SU-DHL-6 (cell line): ENCODE data around the gene STT3B.

Experiments used
- CTCF ChIP-seq: fragments of 200-600 bp; sonication (generic); IDR thresholded peaks from one replicate; pipeline ENCODE4 v1.5.1; 2017; ENCODE audit warnings: antibody characterized with exemption, mild to moderate bottlenecking, low read length, moderate library complexity; ENCODE audit not compliant: insufficient read depth, poor library complexity, severe bottlenecking
- EZH2phosphoT487 ChIP-seq: fragments of 200-600 bp; sonication (generic), shearing (Covaris generic); conservative IDR thresholded peaks from 2 replicates; pipeline ENCODE4 v1.6.1; 2018; ENCODE audit warnings: mild to moderate bottlenecking, antibody characterized with exemption, low read length, moderate library complexity, mixed read lengths

- TF ChIP-seq CTCF: no peak
- no peak for TF ChIP-seq EZH2phosphoT487
Measured at GRCh38 chr3:31565288-31565687, 32.6 kb downstream of the STT3B start.
